ENCODE results near the gene CPXM1.
"Not testable (repeated sequence)": the region's sequence is repeated elsewhere in the genome, so short reads cannot be mapped to it uniquely, and the experiment has no call there.

Gene CPXM1

DNA sequence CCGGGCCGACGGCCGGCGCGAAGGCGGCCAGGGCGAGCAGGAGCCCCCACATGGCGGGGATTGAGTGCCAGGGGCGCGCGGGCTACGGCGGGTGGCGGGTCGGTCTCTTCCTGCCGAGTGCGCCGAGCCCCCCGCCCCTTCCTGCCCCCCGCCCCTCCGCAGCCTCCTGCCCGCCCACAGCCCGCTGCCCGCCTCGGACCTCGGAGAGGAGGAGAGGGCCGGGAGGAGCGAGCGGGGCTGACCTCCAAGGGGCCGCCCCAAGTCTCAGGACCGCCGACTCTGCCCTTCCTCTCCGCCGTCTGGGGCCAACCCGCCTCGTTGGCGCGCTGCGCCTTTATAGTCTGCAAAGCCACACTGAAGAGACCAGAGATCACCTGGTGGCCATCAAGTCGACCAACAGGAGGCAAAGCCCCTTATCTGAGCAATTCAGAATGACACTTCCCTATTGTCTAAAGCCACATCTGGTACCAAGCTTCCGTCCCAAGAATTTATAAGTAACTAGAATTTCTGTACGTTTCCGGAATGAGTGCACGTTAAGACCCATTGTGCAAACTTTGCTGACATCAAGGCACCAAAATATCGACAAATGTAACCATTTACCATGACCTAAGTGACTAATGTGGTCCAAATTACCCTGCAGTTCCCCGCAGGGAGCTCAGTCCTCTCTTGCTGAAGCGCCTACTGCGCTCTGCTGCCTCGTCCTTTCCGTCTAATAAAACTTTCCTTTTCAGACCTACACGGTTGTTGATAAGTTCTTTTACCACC, at the start of gene CPXM1:
Gene CPXM1, minus strand, starts transcription at position 107 of the 765 bp plus-strand sequence. Its CDS starts 55 bp downstream, at position 52.
- no peak for DNase-seq (ENCODE audit: low spot score)
- FAIRE-seq: no peak

DNA sequence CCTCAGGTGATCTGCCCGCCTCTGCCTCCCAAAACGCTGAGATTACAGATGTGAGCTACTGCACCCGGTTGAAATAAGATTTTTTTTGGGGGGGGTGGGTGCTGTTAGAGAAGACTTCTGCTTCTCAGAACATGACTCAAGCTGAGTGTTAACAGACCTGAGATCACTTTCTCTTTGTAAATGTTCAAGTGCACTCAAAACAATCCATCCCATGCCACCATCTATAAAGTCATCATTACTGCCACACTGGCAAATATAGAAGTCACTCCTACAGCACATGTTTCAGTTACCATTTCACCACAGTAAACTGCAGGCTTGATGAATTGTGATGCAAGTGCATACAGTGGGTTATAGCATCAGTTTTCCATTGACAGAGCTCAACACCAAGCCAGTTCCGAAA, 49.1 kb upstream of the CPXM1 start:
- DNase-seq (ENCODE audit: low spot score): no peak
- no peak for FAIRE-seq

DNA sequence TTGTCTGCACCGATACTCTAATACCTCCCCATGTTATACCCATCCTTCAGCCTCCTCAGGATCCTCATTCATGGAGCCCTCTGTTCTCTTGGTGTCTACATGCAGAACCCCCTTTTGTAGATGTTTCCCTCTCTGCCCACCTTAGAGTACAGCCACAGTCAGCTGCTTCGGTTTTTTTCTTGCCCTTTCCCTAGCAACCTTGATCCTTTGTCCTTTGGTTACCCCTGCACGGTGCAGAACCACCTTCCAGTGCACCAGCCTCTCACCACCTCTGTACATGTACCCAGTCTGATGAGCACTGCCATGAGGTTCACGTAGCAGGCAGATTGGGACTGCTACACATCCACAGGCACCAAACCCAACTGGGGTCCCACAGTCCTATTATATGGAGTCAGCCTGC, 47.4 kb upstream of the CPXM1 start:
- FAIRE-seq: no peak
- no peak for DNase-seq (ENCODE audit: low spot score)

DNA sequence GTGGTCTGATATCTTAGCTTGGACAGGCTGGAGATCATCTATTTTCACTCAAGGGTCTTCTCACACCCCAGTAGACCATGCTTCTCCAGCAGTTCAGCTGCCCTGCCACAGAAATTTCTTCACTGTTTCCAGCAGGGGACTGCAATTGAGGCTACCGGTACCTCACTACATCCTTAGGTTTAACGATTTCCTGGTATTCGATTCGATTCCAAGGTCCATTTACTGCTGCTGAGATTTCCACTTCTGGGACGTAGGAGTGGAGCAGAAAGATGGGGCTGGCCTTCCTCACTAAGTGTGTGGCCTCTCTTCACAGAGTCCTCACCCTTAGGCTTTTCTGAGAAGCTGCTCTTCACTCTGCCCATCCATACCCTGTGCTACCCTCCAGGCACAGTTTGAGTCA, 46.3 kb upstream of the CPXM1 start:
- DNase-seq (ENCODE audit: low spot score): no peak
- FAIRE-seq: no peak

DNA sequence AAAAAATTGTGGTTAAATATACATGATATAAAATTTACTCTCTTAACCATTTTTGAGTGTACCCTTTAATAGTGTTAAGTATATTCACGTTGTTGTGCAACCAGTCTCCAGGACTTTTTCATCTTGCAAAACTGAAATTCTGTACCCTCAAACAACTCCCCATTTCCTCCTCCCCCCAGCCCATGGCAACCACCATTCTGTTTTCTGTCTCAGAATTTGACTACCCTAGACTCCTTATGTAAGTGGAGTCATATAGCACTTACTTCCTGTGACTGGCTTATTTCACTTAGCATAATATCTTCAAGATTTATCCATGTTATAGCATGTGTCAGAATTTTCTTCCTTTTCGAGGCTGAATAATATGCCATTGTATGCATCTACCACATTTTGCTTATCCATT, 45.2 kb upstream of the CPXM1 start:
- FAIRE-seq: no peak

DNA sequence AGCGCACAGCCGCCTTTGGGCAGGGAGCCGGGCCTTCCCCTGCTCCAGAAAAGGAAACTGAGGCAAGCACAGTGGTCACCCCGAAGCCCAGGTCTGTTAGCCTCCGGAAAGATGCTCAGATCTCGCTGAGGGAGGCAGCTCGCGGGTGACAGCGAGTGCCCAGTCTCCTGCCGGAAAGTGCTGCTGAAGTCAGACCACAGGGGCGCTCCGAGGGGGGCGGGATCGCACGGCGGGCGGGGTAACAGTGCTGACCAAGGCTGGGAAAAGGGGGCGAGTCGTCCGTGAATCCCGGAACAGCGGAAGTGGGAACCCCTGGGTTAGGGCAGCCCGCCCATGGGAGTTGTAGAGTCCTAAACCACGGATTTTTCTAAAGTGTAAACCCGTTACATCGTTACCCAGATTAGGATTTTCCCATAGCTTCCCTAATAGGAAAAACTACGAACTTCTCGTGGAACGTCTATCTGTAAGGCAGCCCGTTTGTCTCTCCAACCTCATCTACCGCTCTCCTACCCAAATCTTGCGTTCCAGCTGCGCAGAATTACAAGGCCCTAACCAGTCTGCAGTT, 40.6 kb upstream of the CPXM1 start:
- no peak for FAIRE-seq
- DNase-seq (ENCODE audit: low spot score): peak; percentile 26

More for the DNA sequence above, 45.2 kb upstream of the CPXM1 start:
- DNase-seq (ENCODE audit: low spot score): no peak

DNA sequence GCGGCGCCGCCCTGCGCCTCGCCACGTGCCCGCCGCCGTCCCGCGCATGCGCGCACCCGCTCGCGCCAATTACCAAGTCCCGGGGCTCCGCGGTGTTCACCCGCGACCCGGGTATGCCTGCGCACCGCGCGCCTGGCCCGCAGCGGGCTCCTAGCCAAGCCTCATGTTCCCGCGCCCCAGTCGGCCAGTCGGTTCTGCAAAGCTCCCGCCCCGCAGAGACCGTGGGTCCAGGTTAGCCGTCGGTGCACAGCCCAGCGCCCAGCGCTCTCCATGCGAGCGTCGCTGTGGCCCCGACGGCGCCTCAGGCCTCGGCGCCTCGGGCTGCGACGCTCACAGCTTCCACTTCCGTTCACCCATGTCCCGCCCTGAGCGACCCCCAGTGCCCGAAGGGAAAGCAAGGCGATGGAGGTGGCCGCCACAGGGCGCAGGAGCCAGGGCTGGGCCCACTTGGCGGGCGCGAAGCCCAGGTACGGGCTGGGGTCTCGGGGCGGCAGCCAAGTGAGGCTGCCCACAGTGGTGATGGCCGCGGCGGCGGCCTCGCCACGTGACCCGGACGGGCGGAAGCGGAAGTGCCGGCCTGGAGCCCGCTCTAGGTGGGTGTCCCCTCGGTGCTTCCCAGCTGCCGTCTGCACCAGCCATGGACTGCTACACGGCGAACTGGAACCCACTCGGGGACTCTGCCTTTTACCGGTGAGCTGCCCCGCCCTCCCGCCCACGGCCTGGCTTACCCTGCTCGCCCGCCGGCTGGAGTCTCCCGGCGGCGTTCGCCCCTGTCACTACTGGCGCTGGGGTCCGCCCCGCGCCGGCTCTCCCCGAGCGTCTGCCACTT, 39.9 kb upstream of the CPXM1 start, which contains the start of the genes PCED1A and VPS16:
Gene PCED1A, minus strand, starts transcription at position 518 of the 829 bp plus-strand sequence. CDS start 743 bp downstream, outside the sequence.
Gene VPS16, plus strand, starts transcription at position 608 of the 829 bp plus-strand sequence. Its CDS starts 30 bp downstream, at position 638.
- DNase-seq (ENCODE audit: low spot score): peak; percentile 60
- FAIRE-seq: no peak

DNA sequence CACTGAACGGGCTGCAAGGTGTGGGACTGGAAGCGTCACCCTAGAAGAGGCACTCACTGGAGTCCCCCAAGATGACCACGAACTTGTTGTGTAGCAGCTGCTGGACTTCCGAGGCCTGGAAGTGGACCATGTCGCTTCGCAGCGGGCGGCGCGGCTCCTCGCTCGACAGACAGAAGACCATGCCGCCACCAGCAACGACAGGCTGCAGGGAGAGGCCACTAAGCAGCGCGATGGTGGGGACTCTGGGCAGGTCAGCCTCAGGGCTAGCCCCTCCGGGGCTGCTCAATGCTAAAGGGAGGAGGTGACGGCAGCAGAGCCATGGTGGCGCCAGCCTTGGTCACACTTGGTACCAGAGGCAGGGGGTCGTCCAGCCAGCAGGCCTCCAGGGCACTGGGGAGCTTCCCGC, 39.3 kb upstream of the CPXM1 start:
- DNase-seq (ENCODE audit: low spot score) (no peak), FAIRE-seq (no peak)

DNA sequence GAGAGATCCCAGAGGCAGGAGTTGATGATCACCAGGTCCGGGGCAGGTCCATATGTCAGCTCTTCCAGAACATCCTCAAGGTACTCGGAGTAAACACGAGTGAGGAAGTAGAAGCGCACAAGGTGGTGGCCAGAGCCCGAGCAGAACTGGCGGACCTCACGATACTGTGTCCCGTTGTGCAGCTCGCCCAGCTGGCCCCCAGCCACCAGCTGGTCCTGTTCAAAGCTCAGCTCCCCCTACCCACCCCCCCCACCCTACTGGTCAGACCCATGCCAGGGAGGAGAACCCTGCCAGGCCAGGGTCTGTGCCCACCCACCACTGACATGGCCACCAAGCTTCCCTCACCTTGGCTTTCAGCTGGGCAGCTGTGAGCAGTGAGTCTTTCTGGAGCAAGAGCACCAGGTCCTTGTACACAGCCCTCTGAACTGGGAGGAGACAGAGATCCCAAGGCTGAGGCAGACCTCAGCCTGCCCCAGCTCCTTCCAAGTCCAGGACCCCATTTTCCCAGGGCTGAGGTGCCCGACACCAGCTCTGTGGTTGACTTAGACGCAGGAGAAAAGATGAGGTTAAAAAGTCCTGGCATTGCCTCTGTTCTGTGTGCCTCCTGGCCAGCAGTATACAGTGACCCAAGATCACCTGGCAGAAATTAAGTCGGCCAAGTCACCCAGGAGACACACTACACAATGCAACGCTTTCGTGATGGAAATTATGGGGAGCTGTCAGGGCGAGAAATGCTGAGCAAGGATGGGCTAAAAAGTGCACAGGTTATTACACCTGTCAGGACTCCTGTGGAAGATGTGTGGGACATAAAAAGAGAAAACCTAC, 38.6 kb upstream of the CPXM1 start:
- no peak for FAIRE-seq

DNA sequence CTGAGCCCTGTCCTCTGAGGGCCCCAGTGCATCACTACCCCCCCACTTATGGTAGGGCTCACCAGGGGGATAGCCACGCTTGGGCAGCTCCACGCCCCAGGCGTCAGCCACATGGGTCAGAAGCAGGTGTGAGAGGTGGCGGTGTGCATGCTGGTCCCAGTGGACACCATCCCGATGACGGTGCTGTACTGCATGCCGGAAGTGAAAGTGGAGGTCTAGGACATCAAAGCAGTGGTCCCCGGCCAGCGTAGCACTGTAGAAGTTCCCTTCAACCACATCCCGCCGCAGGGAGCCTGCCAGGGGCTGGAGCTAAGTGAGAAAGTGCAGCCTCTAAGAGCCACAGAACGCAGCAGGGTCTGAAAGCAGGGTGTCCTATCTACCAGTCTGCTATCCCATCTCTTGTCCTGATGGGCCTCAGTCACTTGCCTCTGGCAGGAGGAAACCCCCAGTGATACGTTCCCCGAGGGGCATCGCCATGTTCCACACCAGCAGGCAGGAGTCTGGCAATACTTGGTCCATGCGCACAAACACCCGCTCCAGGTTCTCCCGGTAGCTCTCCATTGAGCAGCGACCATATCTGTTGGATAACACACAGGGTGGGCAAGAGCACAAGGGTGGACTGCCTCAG, 37.9 kb upstream of the CPXM1 start:
- FAIRE-seq (no peak), DNase-seq (ENCODE audit: low spot score) (no peak)

More for the DNA sequence above, 38.6 kb upstream of the CPXM1 start:
- no peak for DNase-seq (ENCODE audit: low spot score)

DNA sequence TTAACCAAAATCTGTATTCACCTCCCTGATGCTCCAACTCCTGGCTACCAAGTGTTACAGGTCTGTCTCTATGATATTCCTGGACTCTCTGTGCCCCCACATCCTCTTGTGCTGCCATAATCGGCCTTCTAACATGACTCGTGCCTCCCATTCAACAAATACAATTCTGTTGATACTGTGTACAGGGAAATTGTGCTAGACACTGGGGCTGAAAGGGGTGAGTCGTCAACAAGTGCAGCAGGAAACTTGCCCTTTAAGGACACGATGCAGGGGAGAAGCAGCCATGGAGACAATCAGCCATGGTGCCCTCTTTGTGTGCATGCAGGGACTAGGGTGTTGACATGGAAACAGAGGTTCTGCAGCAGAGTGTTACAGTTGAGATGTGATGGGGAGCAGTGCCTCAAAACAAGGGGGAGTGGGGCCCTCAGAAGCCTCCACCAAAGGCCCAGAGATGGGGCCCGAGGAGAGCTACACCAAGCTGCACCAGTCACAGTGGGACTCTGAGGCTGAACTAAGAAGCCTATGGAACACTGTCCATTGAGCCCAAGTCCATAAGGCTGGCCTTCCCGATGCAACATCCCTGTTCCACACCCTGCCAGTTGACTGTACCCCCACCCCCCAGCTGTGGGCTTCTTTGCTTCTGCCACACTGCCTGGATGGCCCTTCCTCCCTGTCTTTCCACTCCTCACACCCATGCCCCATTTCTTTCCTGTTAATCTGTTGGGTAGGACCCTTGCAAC, 37.0 kb upstream of the CPXM1 start:
- FAIRE-seq: no peak
- DNase-seq (ENCODE audit: low spot score): no peak

DNA sequence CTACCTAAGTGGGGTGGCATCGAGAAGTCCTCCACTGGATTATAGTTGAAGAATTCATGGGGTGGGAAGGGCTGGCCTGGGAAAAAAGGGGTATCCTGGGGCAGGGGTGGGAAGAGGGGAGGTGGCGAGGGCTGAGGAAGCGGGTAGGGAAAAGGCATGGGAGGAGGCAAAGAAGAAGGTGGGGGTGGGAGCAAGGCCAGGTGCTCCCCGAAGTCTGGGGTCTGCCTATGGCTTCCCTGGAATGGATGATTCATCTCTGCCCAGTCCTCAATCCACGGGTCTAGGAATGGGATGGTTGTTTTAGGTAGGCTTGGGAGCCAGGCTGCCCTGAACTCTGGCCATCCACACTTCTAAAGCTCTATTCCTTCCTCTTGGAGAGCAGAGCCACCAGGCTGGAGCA, 35.6 kb upstream of the CPXM1 start:
- FAIRE-seq (no peak), DNase-seq (ENCODE audit: low spot score) (no peak)

DNA sequence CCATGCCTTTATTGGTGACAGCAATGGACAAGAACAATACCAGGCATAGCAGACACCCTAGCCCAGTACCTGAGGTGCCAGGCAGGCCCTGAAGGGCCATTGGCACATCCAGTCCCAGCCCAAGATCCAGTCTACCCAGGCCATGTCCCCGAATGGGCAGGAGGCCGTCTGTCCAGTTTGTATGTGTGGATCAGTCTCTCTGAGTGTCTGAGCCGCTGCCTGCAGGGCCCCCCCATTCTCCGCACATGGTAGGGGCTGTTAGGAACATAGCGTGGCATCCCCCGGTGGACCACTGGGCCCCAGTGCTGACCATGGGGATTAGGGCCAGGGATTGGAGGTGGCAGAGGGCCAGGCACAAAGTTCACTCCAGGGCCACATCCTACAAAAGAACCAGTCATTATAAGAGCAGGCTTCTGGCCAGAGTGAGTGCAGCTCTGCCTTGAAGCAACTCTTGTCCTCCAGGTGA, 34.9 kb upstream of the CPXM1 start:
- no peak for DNase-seq (ENCODE audit: low spot score)
- no peak for FAIRE-seq

DNA sequence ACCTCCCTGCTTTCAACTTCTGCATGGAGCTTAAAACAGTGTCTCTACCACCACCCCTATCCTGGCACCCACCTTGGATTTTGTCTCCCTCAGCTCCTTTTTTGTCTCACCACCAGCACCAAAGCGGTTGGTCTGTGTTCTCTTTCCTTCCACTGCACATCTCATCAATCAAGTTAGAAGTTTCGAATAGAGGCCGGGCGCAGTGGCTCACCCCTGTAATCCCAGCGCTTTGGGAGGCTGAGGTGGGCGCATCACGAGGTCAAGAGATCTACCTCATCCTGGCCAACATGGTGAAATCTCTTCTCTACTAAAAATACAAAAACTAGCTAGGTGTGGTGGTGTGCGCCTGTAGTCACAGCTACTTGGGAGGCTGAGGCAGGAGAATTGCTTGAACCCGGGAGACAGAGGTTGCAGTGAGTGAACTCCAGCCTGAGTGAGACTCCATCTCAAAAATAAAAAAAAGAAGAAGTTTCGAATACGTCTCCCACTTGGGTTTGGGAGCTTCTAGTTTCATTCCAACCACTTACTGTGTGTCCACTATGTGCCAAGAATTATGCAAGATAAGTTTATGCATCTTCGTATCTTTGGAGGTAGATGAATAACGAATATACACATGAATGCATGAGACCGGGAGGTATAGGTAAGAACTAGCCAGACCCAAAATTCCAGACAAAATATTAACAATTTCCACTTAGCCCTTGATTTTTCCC, 34.1 kb upstream of the CPXM1 start:
- FAIRE-seq (no peak), DNase-seq (ENCODE audit: low spot score) (no peak)

DNA sequence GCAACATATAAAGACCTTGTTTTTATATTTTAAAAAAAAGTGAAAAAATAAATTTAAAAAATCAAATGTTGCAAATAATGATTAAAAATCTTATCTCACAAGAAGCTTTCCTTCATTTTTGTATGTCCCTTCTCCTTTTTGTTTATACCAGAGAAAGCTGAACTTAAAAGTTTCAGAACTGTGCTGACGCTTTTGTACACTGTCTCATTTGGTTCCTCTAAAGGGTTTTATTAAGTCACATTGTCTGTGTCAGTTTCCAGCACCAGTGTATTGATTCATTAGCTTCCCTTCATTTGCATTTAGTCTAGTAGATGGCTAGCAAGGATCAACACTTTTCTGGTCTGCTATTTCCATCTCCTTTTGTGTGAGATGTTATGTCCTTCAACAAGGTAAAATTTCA, 33.3 kb upstream of the CPXM1 start:
- DNase-seq (ENCODE audit: low spot score) (no peak), FAIRE-seq (no peak)

DNA sequence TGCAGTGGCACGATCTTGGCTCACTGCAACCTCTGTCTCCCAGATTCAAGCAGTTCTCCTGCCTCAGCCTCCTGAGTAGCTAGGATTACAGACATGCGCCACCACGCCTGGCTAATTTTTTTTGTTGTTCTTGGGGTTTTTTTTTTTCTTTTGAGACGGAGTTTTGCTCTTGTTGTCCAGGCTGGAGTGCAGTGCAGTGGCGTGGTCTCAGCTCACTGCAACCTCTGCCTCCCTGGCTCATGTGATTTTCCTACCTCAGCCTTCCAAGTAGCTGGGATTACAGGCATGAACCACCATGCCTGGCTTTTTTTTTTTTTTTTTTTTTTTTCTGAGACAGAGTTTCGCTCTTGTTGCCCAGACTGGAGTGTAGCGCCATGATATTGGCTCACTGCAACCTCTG, 30.8 kb upstream of the CPXM1 start:
- FAIRE-seq: not testable (repeated sequence)

DNA sequence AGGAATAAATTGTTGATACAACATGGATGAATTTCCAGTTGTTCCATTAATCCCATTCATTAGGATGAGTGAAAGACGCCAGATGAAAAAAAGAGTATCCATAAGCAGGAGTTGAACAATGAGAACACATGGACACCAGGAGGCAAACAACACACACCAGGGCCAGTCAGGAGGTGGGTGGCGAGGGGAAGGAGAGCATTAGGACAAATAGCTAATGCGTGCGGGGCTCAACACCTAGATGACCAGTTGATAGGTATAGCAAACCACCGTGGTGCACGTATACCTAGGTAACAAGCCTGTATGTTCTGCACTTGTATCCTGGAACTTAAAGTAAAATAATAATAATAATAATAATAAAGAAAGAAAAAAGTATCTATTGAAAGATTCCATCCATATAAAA, 28.9 kb upstream of the CPXM1 start:
- DNase-seq (ENCODE audit: low spot score): no peak
- FAIRE-seq: no peak

More for the DNA sequence above, 30.8 kb upstream of the CPXM1 start:
- not testable (repeated sequence) for DNase-seq (ENCODE audit: low spot score)

DNA sequence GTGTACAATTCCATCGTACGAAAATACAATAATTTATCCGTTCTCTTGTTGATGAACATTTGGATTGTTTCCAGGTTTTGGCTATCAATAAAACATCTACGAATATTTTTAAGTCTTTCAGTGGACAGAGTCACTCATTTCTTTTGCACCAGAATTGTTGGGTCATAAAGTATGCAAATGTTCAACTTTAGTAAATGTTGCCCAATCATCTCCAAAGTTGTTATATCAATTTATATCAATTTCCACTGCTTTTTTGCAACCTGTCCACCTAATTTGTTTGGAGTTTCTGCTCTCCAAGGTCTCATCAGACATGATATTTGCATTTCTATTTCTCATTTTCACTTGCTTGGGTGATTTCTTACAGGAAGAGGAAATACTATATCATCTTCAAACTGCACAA, 26.2 kb upstream of the CPXM1 start:
- DNase-seq (ENCODE audit: low spot score) (no peak), FAIRE-seq (no peak)

DNA sequence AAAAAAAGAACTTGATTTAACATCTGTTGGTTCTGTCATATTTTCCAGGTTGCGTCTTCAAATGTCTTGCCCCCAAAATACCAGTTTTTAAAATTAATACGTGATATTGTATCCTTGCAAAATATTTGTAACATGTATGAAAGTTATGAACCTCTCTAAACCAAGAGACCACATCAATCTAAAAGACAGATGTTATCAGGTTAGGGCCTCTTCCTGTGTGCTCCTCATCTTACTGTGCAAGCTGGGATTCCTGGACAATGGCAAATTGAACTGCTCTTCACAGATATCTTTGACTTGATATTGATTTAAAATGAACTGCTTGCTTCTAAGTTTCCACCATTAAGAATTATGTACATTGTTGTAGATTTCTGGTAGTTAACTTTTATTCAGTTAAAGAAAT, 25.3 kb upstream of the CPXM1 start:
- FAIRE-seq (no peak), DNase-seq (ENCODE audit: low spot score) (no peak)
